ENCODE results near the gene DNAJC1.

Gene DNAJC1

DNA sequence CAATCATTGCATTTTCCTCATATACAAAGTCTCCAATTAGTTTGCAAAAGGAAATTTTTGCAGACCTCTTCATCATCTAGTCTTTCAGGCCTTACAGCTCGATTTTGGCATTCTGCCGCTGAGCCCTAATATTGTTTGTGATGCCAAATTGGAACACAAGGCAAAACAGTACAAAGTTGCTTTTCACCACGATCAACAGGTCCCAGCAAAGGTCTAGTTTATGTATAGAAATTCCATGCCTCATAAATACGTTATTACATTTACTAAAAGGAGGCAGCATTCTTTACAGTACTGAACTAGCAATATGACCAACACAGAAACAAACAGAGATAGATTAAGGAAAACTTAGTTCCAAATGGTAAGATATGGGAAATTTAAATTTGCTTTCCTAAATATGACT, 7.0 kb upstream of the DNAJC1 start:
- in situ Hi-C loops (cut with MboI; ENCODE audit: low sequenced_read_pairs), result loop anchor here (25.0 kb wide), 1 partner anchor 302 kb away; the partner anchor contains the start of genes BMI1 and COMMD3

DNA sequence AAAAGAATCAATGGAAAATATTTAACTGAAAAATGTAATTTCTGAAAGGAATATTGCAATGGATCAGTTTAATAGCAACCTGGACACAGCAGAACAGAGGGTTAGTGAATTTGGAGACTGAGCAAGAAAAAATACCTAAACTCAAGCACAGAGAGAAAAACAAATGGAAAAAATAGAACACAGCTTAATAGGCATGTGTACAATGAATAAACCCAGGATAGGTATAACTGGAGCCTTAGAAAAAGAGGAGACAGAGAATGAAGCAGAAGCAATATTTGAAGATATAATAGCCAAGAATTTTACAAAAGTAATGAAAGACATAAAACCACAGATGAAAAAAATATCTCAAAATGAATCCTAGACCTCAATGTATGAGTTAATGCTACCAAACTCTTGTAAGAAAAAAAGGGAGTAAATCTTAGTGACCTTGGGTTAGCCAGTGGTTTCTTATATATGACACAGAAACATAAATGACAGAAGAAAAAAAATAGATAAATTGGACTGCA, 2.9 kb upstream of the DNAJC1 start:
- in situ Hi-C loops (cut with MboI; ENCODE audit: low sequenced_read_pairs), result loop anchor here (25.0 kb wide), 1 partner anchor 306 kb away; the partner anchor contains the start of genes BMI1 and COMMD3

DNA sequence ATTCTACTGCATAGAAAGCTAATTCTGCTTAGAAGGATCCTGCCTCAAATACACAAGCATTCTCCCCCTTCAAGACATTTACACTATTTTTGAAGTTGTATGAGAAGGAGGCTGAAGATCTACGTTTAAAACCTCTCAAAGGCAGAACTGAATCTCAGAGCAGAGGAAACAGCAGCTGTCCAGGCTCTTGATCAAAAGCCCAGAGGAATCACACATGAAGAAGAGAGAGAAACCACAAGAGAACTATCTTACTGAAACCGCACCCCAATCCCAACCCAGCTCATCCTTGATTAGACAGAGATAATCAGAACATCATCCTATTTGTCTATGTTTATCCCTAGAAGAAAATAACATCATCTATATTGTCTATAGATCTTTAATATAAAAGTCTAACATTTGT, 2.2 kb upstream of the DNAJC1 start:
- in situ Hi-C loops (cut with MboI; ENCODE audit: low sequenced_read_pairs), result loop anchor here (25.0 kb wide), 1 partner anchor 307 kb away; the partner anchor contains the start of genes BMI1 and COMMD3

DNA sequence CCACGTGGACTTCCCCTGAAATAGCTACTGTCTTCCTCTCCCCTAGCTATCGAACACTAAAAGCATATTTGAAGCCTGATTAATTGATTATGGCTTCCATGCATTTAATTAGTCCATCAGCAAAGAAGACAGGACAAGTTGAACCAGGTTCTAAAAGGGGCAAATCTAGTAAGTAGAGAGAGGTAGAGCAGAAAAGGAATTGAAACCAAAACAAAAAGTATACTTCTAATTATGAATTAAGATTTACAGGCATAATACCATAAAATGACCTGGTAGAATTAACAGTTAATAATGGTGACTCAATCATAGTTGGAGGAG, 393 bp upstream of the DNAJC1 start:
- in situ Hi-C loops (cut with MboI; ENCODE audit: low sequenced_read_pairs), result loop anchor here (25.0 kb wide), 1 partner anchor 308 kb away; the partner anchor contains the start of genes BMI1 and COMMD3

DNA sequence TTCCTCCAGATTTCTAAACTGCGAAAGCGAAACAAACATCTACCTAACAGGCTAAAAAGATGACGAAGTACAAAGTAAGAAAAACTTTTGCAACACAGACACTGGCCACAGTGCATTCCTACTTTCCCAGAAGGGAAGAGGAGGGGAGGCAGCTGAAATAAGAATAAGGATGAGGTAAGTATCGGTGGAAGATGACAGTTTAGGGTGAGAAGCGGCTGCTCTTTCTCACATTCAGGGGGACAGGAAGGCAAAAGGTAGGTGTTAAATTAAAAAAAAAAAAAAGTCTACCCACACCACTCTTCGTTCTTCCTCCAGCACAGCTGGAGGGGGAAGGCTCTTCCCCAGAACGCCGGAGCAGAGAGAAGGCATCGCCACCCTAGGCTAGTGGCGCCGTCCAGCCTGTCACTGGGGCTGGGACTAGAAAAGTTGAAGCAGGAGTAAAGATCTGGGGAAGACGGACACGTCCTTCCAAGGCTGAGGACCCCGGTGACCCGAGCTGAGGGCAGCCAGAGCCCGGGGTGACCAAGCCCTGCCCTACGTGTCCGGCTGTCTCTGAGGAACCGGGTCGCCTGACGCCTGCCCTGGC, 846 bp downstream of the DNAJC1 start:
- in situ Hi-C loops (cut with MboI; ENCODE audit: low sequenced_read_pairs), result loop anchor here (25.0 kb wide), 1 partner anchor 310 kb away; the partner anchor contains the start of genes BMI1 and COMMD3

DNA sequence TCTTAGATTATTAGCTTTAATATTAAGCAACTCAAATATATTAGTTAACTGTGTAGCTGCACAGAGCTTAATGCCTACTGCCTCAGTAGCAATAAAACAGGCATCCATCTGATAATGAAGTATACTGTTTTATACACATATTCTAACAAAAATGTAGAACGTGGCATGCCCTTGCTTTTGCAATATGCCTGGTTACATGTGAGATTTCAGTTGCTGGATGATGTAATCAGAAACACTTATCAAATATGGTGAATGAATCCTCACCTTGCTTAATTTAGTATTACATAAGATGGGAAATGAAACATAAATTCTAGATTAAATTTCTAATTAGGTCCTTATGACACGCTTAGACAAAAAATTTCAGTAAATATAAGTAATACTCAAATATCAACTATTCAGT, 8.0 kb downstream of the DNAJC1 start:
- in situ Hi-C loops (cut with MboI; ENCODE audit: low sequenced_read_pairs), result loop anchor here (25.0 kb wide), 2 partner anchors 567 to 992 kb away; no protein-coding TSS in a partner anchor

DNA sequence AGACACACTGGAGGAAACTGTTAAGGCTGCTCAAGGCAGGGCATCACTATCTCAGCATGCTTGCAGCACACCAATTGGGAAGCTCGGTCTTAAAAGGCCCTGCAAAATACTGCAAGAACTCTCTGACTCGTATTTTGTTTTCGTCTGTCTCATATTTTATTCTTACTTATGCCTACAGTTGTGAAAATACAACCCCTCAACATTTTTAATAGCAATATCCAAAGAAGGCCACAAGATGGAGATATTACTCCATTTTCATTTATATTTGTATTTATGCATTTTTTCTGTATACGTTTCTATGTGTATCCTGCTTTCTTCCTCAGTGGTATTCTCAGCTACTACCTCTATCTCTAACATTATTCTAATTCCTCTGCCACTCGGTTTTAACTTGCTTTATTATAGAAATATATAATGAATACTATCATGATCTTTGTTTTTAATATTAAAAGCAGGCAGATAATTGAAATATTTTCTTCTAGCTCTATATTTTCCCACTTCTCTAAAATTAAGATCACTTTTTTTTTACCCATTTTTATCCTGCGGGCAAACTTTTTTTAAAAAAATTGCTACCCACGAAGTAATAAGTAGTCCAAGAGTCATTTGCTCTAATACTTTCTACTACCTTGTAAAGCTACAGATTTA, 10.0 kb downstream of the DNAJC1 start:
- in situ Hi-C loops (cut with MboI; ENCODE audit: low sequenced_read_pairs), result loop anchor here (25.0 kb wide), 2 partner anchors 569 to 994 kb away; no protein-coding TSS in a partner anchor

DNA sequence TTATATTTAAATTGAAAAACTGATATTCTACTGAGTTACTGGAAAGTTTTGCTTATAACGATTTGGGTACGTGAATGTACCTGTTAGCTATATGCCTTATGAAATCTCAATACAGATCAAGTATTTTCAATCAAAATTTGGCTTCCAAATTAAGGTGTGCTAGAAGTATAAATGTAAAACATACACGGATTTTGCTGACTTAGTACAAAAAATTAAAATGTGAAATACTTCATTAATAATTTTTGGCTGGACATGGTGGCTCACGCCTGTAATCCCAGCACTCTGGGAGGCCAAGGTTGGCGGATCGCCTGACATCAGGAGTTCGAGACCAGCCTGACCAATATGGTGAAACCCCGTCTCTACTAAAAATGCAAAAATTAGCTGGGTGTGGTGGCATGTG, 11.7 kb downstream of the DNAJC1 start:
- in situ Hi-C loops (cut with MboI; ENCODE audit: low sequenced_read_pairs), result loop anchor here (25.0 kb wide), 2 partner anchors 571 to 996 kb away; no protein-coding TSS in a partner anchor

DNA sequence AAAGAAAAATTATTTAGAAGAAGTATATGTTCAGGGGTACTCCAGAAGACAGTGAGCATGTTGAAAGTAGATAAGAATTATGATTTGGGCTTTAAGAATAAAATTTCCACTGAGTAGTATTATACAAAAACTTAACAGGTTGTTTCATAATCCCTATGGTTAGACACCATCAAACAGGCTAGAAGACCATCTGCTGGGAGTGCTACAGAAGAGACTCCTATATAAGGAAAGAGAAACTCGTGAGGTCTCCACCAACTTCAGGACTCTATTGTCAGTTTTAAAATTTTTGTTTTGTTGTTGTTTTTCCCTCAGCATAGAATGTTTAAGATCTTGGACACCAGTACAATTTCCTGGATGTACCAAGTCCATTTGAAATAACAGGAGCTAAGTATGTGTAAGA, 13.1 kb downstream of the DNAJC1 start:
- in situ Hi-C loops (cut with MboI; ENCODE audit: low sequenced_read_pairs), result loop anchor here (25.0 kb wide), 2 partner anchors 572 to 997 kb away; no protein-coding TSS in a partner anchor

DNA sequence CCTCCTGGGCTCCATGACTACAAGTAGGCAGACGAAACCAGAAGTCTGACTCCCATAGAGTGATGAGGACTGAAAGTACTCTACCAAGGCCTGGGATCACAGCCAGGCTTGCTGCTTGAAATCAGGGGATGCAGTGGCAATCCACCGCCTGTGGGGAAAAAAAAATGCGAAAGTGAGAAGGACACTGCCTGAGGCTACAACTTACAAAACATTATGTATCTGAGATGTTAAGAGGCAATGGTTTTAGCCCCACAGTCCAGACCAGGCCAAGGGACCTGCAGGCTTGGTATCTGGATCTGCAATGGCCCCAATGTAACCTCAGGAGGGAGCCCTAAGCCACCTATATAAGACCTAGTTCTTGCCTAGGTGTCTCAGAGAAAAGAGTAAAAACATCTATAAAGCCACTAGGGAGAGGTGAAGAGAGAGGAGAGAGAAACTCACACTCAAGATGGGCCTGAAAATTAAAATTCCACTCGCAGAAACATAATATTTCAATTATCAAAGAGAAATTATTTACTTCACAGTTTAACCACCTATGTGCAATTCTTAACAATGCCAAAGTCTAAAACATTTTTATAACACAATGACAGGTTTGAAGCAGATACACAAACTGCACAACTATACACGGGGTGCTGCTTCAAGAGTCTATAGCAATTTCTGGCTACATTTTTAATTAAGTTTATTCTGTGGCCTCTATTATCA, 13.9 kb downstream of the DNAJC1 start:
- in situ Hi-C loops (cut with MboI; ENCODE audit: low sequenced_read_pairs), result loop anchor here (25.0 kb wide), 2 partner anchors 573 to 998 kb away; no protein-coding TSS in a partner anchor

DNA sequence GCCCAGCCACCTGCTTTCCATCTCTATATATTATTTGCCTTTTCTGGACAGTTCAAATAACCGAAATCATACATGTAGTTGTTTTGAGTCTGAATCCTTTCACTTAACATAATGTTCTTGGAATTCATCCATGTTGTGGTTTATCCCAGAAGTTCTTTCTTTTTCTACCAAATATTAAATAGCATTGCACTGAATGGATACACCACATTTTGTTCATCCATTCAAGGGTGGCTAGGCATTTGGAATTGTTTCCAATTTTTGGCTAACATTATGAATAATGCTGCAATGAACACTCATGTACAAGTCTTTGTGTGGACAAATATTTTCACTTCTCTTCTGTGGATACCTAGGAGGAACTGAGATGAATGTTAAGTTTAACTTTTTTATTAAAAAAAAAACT, 18.0 kb downstream of the DNAJC1 start:
- in situ Hi-C loops (cut with MboI; ENCODE audit: low sequenced_read_pairs), result loop anchor here (25.0 kb wide), 2 partner anchors 577 to 1002 kb away; no protein-coding TSS in a partner anchor

DNA sequence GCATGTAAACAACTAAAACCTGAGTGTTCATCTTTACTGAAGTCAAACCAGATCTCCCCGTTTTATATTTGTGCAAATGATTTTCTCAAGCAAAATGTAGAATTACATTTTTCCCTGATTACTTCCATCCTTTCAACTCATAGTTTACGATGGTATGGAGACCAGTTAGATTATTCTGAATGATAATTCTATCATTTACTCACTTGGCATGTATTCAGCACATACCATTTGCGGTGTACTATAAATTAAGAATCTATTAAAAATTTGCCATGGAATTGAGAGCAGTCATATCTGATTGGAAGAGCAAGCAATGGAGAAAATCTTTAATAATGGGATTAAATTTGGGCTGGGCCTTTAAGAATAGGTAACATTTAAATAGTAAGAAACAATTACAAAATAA, 22.4 kb downstream of the DNAJC1 start:
- in situ Hi-C loops (cut with MboI; ENCODE audit: low sequenced_read_pairs), result loop anchor here (25.0 kb wide), 2 partner anchors 581 to 1006 kb away; no protein-coding TSS in a partner anchor

DNA sequence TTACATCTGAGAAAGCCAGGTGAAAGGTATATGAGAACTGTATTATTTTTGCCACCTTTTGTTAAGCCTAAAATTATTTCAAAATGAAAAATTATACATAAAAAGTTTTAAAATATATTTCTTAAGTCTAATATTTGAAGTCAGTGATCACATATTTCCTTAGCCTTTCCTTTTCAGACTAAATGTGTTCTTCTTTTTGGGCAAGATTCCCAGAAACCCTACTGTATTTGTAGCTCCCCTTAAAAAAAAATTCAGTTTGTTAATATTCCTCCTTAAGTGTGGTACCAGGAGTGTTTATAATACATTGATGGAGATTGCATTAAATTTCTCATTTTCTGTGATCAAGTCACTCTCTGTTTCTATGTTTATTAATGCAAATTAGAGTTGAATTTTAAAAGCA, 22.8 kb downstream of the DNAJC1 start:
- in situ Hi-C loops (cut with MboI; ENCODE audit: low sequenced_read_pairs), result loop anchor here (25.0 kb wide), 2 partner anchors 582 to 1007 kb away; no protein-coding TSS in a partner anchor

DNA sequence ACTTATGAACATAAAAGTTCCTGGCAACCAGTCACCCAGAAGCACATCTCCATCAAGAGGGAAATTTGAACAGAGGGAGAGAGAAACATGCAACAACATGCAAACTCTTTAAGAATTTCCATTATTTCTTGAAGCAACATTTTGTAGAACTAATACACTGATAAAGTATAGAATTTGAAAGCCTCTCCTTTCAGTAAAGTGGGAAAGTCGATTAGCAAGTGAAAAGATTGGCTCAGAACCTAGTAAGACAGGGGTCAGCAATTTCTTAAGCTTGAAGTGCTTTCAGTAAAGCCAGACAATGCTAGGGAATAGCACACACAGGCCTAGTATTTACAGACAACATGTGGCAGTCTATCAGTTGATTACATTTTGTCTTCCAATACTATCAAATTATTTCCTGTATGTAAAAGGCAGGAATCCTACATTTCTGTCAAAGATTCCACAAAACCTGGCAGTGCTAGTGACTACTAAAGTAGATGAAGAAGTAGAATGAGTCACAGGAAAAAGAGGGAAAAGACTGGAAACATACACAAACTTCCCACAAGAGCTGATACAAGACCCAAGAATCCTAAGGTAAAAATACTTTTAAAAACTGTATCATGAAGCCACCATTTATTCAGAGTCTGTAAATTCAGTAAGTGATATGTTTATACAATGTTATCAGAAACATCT, 25.2 kb downstream of the DNAJC1 start:
- in situ Hi-C loops (cut with MboI; ENCODE audit: low sequenced_read_pairs), result loop anchor here (25.0 kb wide), 2 partner anchors 584 to 1009 kb away; no protein-coding TSS in a partner anchor

DNA sequence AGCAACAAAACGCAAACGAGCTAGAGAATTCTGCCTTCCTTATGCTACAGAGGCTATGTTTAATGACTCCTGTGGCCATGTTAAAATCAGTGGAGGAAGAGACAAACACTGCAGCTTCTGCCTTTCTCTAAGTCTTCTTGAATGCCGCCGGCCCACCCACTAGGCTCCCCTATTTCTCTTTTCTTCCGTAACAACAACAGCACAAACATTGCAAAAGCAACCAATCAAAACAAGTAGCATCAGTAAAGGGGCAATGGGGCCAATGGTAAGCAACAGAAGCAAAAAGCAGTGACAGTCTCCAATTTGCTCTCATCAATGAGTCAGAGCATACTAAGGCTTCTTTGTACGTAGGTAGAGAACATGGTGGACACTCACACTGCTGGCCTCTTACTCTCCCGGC, 26.8 kb downstream of the DNAJC1 start:
- in situ Hi-C loops (cut with MboI; ENCODE audit: low sequenced_read_pairs), result loop anchor here (25.0 kb wide), 2 partner anchors 586 to 1011 kb away; no protein-coding TSS in a partner anchor

DNA sequence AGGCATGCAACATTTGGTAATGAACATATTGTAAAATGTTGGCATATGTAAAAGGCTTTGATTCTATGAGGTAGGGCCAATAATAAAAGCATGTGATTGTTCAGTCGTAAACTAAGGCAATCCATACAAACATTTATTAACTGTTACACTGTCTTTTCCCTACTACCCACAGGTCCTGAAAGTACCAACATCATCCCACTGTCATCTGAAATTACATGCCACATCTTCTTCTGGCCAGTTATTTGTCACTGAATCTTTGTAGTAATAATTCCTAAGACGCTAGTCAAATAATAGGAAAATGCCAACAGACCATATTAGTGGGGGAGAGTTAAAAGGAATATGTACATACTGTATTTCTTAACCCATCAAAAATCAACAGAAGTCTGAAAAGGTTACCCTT, 27.2 kb downstream of the DNAJC1 start:
- in situ Hi-C loops (cut with MboI; ENCODE audit: low sequenced_read_pairs), result loop anchor here (25.0 kb wide), 2 partner anchors 586 to 1011 kb away; no protein-coding TSS in a partner anchor

DNA sequence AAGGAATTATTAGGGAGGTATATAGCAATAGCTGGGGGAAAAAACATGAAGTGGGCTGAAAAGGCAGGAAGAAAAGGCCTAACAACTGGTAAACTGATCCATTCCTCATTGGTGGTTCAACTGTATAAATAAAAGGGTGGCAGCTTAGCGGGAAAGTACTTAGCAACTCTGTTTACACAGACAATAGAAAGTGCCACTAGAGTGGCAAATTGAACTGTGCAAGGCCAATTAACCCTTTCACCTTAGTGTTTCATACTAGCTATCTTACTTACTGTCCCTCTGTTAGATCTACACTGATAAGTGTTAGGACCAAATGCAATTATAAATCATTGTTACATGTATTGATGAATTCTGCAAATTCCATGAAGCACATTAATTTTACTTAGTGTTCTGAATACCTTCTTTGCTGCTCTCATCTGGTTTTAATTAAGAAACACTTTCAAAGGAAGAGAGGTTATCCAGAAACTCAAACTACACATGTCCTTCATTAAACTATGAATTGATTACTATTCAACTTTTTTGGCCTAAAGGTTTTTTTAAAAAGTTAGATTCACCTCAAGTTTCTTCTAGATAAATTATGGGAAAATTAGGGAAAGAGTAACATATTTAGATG, 28.0 kb downstream of the DNAJC1 start:
- in situ Hi-C loops (cut with MboI; ENCODE audit: low sequenced_read_pairs), result loop anchor here (25.0 kb wide), 2 partner anchors 587 to 1012 kb away; no protein-coding TSS in a partner anchor

DNA sequence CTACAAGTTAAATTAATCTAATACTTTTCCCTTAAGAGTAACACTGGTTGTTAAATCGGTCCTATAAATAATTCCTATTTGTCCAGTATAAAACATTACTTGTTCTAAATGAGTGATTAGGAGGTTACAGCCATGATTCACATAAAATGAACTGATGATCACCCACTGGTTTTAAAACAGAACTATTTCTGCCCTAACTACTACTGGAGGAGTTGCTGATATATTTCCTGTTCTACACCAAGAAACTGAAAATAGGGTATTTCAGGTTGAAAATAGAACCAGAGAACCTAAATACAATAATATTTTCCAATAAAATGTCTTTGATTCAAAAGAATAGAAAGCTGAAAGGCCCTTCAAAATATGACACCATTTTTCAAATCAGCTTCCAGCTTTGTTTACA, 30.9 kb downstream of the DNAJC1 start:
- in situ Hi-C loops (cut with MboI; ENCODE audit: low sequenced_read_pairs), result loop anchor here (25.0 kb wide), 1 partner anchor 485 kb away; no protein-coding TSS in a partner anchor
